Osteocyte (in vitro differentiated cells): ENCODE results near the gene PRPH2. TPM values are rescaled to one million over a fixed set of nuclear protein-coding genes. Genes with fewer than 3 reads are reported as not detected.

Experiments
- DNase-seq: peaks from one replicate; pipeline ENCODE4 v3.0.0; 2021; ENCODE audit warnings: mixed read lengths; ENCODE audit not compliant: unreplicated experiment; ENCODE audit errors: extremely low spot score
- H3K27ac Mint-ChIP-seq: one replicate; pipeline ENCODE4 v1.8.0; 2021; ENCODE audit warnings: mild to moderate bottlenecking, mixed read lengths; ENCODE audit not compliant: unreplicated experiment
- H3K27me3 Mint-ChIP-seq: one replicate; pipeline ENCODE4 v1.8.0; 2021; ENCODE audit warnings: mixed read lengths; ENCODE audit not compliant: unreplicated experiment
- H3K36me3 Mint-ChIP-seq: one replicate; pipeline ENCODE4 v1.8.0; 2021; ENCODE audit warnings: mixed read lengths; ENCODE audit not compliant: unreplicated experiment
- H3K4me1 Mint-ChIP-seq: one replicate; pipeline ENCODE4 v1.8.0; 2021; ENCODE audit warnings: mixed read lengths; ENCODE audit not compliant: unreplicated experiment
- H3K4me3 Mint-ChIP-seq: one replicate; pipeline ENCODE4 v1.8.0; 2021; ENCODE audit warnings: mild to moderate bottlenecking, moderate library complexity, mixed read lengths; ENCODE audit not compliant: unreplicated experiment
- H3K9me3 Mint-ChIP-seq: one replicate; pipeline ENCODE4 v1.8.0; 2021; ENCODE audit warnings: mixed read lengths; ENCODE audit not compliant: unreplicated experiment
- CTCF ChIP-seq: fragments of 200-600 bp; sonication (generic); IDR thresholded peaks from 2 replicates; pipeline ENCODE4 v1.5.0; 2021; ENCODE audit warnings: antibody characterized with exemption, mild to moderate bottlenecking, moderate library complexity
- total RNA-seq: library from RNA; stranded (reverse); gene quantifications from 2 replicates; pipeline ENCODE4 v1.2.1, GENCODE V29; 2021

PRPH2 gene
- total RNA-seq, 1 donor from 2014 or later, result not detected

GRCh38 chr6:42693725-42694323, 28.6 kb downstream of the PRPH2 start:
- TF ChIP-seq CTCF, result no peak
- no peaks in the 10 kb centered on the region for H3K4me1 Mint-ChIP-seq
- peak overlapping the region; percentile 48 for H3K27ac Mint-ChIP-seq
- no peaks in the 10 kb centered on the region for H3K9me3 Mint-ChIP-seq
- no peak for DNase-seq
- peaks cover 31% of the 10 kb centered on the region for H3K36me3 Mint-ChIP-seq
- H3K4me3 Mint-ChIP-seq, result no peak overlapping the region
- H3K27me3 Mint-ChIP-seq, result no peaks in the 10 kb centered on the region

GRCh38 chr6:42692137-42692911, 30.1 kb downstream of the PRPH2 start:
- peaks cover 42% of the 10 kb centered on the region for H3K36me3 Mint-ChIP-seq
- no peak overlapping the region for H3K27ac Mint-ChIP-seq
- no peak overlapping the region for H3K4me3 Mint-ChIP-seq

GRCh38 chr6:42690872-42691271, 31.5 kb downstream of the PRPH2 start:
- no peak for DNase-seq
- Mint-ChIP-seq H3K4me3 (no peak overlapping the region), H3K36me3 (peaks cover 48% of the 10 kb centered on the region), H3K4me1 (no peaks in the 10 kb centered on the region), H3K9me3 (no peaks in the 10 kb centered on the region), H3K27me3 (no peaks in the 10 kb centered on the region), H3K27ac (no peak overlapping the region)
- no peak for TF ChIP-seq CTCF

More at GRCh38 chr6:42692137-42692911, 30.1 kb downstream of the PRPH2 start:
- DNase-seq, result peak; percentile 17
- Mint-ChIP-seq H3K27me3 (no peaks in the 10 kb centered on the region), H3K4me1 (no peaks in the 10 kb centered on the region), H3K9me3 (no peaks in the 10 kb centered on the region)
- no peak for TF ChIP-seq CTCF

DNA sequence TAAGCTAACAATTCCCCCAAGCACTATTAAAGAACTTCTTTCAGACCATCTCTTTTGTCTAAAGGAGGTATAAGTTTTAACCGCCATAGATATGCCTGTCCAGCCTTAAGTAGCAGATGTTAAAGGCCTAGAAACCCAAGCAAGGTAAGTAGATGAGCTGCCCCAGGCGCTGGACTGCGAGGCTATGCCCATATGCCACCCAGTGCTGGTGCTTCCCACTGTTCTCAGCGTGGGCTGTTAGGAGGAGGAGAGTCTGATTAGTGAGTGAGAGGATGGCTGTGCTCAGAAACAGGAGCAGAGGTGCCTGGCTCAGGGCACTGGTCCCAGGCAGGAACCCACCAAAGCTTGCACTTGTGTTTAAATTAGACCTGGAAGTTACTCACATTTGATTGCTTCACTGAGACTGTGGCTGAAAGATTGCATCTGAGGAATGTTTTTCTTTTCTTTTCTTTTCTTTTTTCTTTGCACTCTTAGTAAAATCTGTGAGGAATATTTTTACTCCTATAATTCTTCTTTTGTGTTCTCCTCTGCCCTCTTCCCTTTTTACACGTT, 32.2 kb downstream of the PRPH2 start:
- H3K27me3 Mint-ChIP-seq, result no peaks in the 10 kb centered on the region
- peaks cover 49% of the 10 kb centered on the region for H3K36me3 Mint-ChIP-seq
- H3K27ac Mint-ChIP-seq, result no peak overlapping the region
- H3K4me1 Mint-ChIP-seq, result no peaks in the 10 kb centered on the region
- H3K4me3 Mint-ChIP-seq, result no peak overlapping the region
- H3K9me3 Mint-ChIP-seq, result no peaks in the 10 kb centered on the region
- DNase-seq, result peak; percentile 60
- no peak for TF ChIP-seq CTCF

GRCh38 chr6:42689371-42689770, 33.0 kb downstream of the PRPH2 start:
- Mint-ChIP-seq H3K27ac (no peak overlapping the region), H3K4me3 (no peak overlapping the region), H3K27me3 (no peaks in the 10 kb centered on the region), H3K9me3 (no peaks in the 10 kb centered on the region), H3K36me3 (peaks cover 57% of the 10 kb centered on the region), H3K4me1 (no peaks in the 10 kb centered on the region)
- DNase-seq, result no peak
- TF ChIP-seq CTCF, result no peak
